ENCODE results near the gene PAFAH1B1. TPM values are rescaled to one million over a fixed set of nuclear protein-coding genes. Genes with fewer than 3 reads are reported as not detected.

The PAFAH1B1 gene
- total RNA-seq, 4 donors from 2014 or later, result 99.2 to 106 (median 105) TPM

GRCh38 chr17:2631211-2631610, 37.8 kb downstream of the PAFAH1B1 start:
- Histone ChIP-seq H3K36me3 (no peaks in the 10 kb centered on the region), H3K27me3 (no peaks in the 10 kb centered on the region), H3K27ac (peak overlapping the region; percentile 79 to 93 (median 92)), H3K9me3 (no peaks in the 10 kb centered on the region), H3K4me1 (peaks cover 65 to 75% of the 10 kb centered on the region in 2 donors), H3K4me3 (no peak overlapping the region)
- in situ Hi-C loops (cut with MboI; ENCODE audit: low sequenced_read_pairs in 4 of 4) (no loop called here), intact Hi-C loops (cut with DNase I; ENCODE audit: low total_unique reads) (no loop called here)
- no peak for ATAC-seq
- TF ChIP-seq POLR2A (IDR thresholded peaks at IDR 0.05), result no peak
- no peak for TF ChIP-seq CTCF (IDR thresholded peaks at IDR 0.05 in 4 of 5, conservative IDR thresholded peaks at IDR 0.05 in 1 of 5)
- no peak for DNase-seq

GRCh38 chr17:2634361-2634960, 41.0 kb downstream of the PAFAH1B1 start:
- intact Hi-C loops (cut with DNase I; ENCODE audit: low total_unique reads) (loop anchor here (1.0 kb wide), 2 partner anchors 41 to 77 kb away; partner anchors contain the start of genes CLUH and PAFAH1B1), in situ Hi-C loops (cut with MboI; ENCODE audit: low sequenced_read_pairs in 4 of 4) (no loop called here)
- Histone ChIP-seq H3K9me3 (no peaks in the 10 kb centered on the region), H3K27ac (peak overlapping the region; percentile 79 to 93 (median 92)), H3K36me3 (peaks cover 0 to 15% of the 10 kb centered on the region in 2 donors), H3K4me1 (peaks cover 61 to 76% of the 10 kb centered on the region in 2 donors), H3K4me3 (no peak overlapping the region), H3K27me3 (no peaks in the 10 kb centered on the region)
- DNase-seq (peak; percentile 83 to 90), ATAC-seq (peak; percentile 90)
- TF ChIP-seq POLR2A (IDR thresholded peaks at IDR 0.05) (no peak), CTCF (IDR thresholded peaks at IDR 0.05 in 4 of 5, conservative IDR thresholded peaks at IDR 0.05 in 1 of 5) (no peak)

GRCh38 chr17:2635241-2635640, 41.8 kb downstream of the PAFAH1B1 start:
- Histone ChIP-seq H3K27ac (peak overlapping the region; percentile 79 to 93 (median 92)), H3K4me3 (no peak overlapping the region), H3K27me3 (no peaks in the 10 kb centered on the region), H3K4me1 (peaks cover 56 to 68% of the 10 kb centered on the region in 2 donors), H3K36me3 (peaks cover 0 to 15% of the 10 kb centered on the region in 2 donors), H3K9me3 (no peaks in the 10 kb centered on the region)
- ATAC-seq, result peak; percentile 19 to 45
- in situ Hi-C loops (cut with MboI; ENCODE audit: low sequenced_read_pairs in 4 of 4), result no loop called here
- no peak for TF ChIP-seq CTCF (IDR thresholded peaks at IDR 0.05 in 4 of 5, conservative IDR thresholded peaks at IDR 0.05 in 1 of 5)
- TF ChIP-seq POLR2A (IDR thresholded peaks at IDR 0.05), result no peak
- DNase-seq, result peak in 1 of 2 donors; percentile 68
- intact Hi-C loops (cut with DNase I; ENCODE audit: low total_unique reads), result no loop called here

GRCh38 chr17:2635675-2636074, 42.2 kb downstream of the PAFAH1B1 start:
- DNase-seq (peak; percentile 53 to 79), ATAC-seq (peak; percentile 67 to 73)
- Histone ChIP-seq H3K27ac (peak overlapping the region; percentile 79 to 93 (median 92)), H3K9me3 (no peaks in the 10 kb centered on the region), H3K4me1 (peaks cover 51 to 63% of the 10 kb centered on the region in 2 donors), H3K27me3 (no peaks in the 10 kb centered on the region), H3K4me3 (no peak overlapping the region), H3K36me3 (peaks cover 0 to 15% of the 10 kb centered on the region in 2 donors)
- TF ChIP-seq POLR2A (IDR thresholded peaks at IDR 0.05) (no peak), CTCF (IDR thresholded peaks at IDR 0.05 in 4 of 5, conservative IDR thresholded peaks at IDR 0.05 in 1 of 5) (no peak)
- in situ Hi-C loops (cut with MboI; ENCODE audit: low sequenced_read_pairs in 4 of 4) (no loop called here), intact Hi-C loops (cut with DNase I; ENCODE audit: low total_unique reads) (no loop called here)
